Effector memory CD4-positive, alpha-beta T cell (primary cell): ENCODE measurements around the gene MAPK12.

Source experiments
- DNase-seq, 3 donors: peaks; one replicate each; pipeline ENCODE4 v3.0.0-alpha.2; 2020
- H3K27ac ChIP-seq: 2 replicates; pipeline ENCODE4 v1.7.0; 2013; ENCODE audit warnings: mild to moderate bottlenecking, low read length, moderate library complexity; ENCODE audit not compliant: insufficient read depth, poor library complexity, severe bottlenecking
- H3K27me3 ChIP-seq: replicated peaks from 2 replicates; pipeline ENCODE4 v1.7.0; 2013; ENCODE audit warnings: mild to moderate bottlenecking, low read length; ENCODE audit not compliant: insufficient read depth, control insufficient read depth, poor library complexity, severe bottlenecking
- H3K36me3 ChIP-seq: 2 replicates; pipeline ENCODE4 v1.7.0; 2013; ENCODE audit warnings: mild to moderate bottlenecking, low read length, moderate library complexity; ENCODE audit not compliant: control insufficient read depth, insufficient read depth
- H3K4me1 ChIP-seq: 2 replicates; pipeline ENCODE4 v1.7.0; 2013; ENCODE audit warnings: low read length, mild to moderate bottlenecking; ENCODE audit not compliant: control insufficient read depth, insufficient read depth, poor library complexity, severe bottlenecking
- H3K4me3 ChIP-seq: 2 replicates; pipeline ENCODE4 v1.7.0; 2013; ENCODE audit warnings: low read length, low read depth, mild to moderate bottlenecking; ENCODE audit not compliant: insufficient read depth, poor library complexity, severe bottlenecking
- H3K9me3 ChIP-seq: 2 replicates; pipeline ENCODE4 v1.7.0; 2013; ENCODE audit warnings: mild to moderate bottlenecking, low read length, moderate library complexity; ENCODE audit not compliant: control insufficient read depth

Gene MAPK12

DNA sequence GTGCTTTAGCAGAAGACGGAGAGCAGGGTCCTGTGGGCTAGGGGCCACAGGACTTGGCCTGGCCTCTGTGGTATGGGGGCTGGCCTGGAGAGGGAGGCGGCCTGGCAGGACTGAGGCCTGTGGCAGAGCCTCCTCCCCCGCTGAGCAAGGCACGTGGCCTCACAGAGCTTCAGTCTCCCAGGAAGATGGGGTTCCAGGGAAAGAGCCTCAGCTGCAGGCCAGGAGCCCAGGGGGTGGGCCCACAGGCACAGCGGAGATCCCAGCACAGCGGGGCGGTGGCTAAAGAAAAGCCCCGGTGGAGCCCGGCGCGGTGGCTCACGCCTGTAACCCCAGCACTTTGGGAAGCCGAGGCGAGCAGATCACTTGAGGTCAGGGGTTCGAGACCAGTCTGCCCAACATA lies 2.2 kb downstream of the MAPK12 start:
- Histone ChIP-seq H3K4me1 (no peaks in the 10 kb centered on the region), H3K27ac (no peak overlapping the region), H3K27me3 (peaks cover 17% of the 10 kb centered on the region), H3K36me3 (no peaks in the 10 kb centered on the region), H3K9me3 (no peaks in the 10 kb centered on the region), H3K4me3 (no peak overlapping the region)
- DNase-seq = no peak

DNA sequence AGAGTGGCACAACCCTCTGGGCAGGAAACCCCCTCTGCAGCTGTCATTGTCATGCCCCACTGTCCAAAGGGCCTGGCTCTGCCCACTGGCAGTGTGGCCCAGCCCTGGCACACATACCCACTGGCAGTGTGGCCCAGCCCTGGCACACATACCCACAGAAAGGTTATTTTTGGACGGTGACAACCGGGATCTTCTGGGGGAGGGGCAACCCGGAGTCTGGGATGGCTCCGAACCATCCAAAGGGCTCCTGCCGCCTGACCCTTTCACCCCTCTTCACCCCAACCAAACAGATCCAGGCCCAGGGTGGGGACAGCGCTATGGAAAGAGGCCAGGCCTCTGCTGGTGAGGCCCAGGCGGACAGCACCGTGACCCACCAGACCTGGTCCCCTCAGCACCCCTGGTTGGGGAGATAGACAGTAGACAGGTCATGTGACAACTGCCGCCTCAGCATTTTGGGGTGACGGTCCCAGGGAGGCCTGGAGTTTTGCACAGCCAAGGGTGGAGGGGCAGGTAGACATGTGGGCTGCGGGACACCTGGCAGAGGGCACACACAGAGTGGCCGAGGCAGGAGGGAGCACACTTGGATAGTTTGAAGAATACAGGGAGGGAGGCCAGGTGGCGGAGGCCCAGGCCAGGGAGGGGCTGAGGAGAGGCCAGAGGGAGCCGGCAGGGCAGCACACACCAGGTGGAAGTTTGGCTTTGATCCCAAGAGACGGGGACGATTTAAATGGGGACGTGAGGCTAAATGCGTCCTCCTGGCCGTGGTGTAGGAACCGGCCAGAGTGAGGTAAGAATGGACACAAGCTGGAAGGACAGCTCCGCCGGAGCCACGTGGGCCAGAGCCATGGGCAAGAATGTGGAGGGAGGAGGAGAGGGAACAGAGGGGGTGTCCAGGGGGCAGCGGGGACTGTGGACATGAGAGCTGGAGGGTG lies 2.9 kb downstream of the MAPK12 start:
- no peaks in the 10 kb centered on the region for H3K9me3 ChIP-seq
- H3K27me3 ChIP-seq = peaks cover 17% of the 10 kb centered on the region
- no peak overlapping the region for H3K27ac ChIP-seq
- H3K36me3 ChIP-seq = no peaks in the 10 kb centered on the region
- no peaks in the 10 kb centered on the region for H3K4me1 ChIP-seq
- H3K4me3 ChIP-seq = no peak overlapping the region
- no peak for DNase-seq

- DNase-seq = no peak
- Histone ChIP-seq H3K27me3 (peaks cover 8% of the 10 kb centered on the region), H3K9me3 (no peaks in the 10 kb centered on the region), H3K27ac (no peak overlapping the region), H3K4me1 (no peaks in the 10 kb centered on the region), H3K36me3 (no peaks in the 10 kb centered on the region), H3K4me3 (no peak overlapping the region)
These were observed 3.8 kb downstream of the MAPK12 start for GRCh38 chr22:50257451-50258360.

DNA sequence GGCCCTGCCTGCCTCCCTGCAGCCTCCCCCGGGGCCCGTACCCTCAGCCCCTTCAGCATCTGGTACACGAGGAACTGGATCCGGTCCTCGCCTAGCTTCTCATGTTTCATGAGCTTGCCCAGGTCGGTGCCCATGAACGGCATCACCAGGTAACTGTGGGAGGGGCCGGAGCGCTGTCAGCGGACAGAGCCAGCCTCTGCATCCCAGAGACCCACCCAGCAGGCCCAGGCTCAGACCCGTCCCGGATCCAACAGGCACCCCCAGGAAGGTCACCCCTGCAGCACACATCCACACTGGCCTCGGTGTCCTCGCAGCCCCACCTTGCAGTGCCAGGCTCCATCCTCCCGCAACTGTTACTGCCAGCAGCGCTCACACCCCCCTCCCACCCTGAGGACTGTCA lies 4.4 kb downstream of the MAPK12 start:
- DNase-seq = no peak
- H3K9me3 ChIP-seq = no peaks in the 10 kb centered on the region

DNA sequence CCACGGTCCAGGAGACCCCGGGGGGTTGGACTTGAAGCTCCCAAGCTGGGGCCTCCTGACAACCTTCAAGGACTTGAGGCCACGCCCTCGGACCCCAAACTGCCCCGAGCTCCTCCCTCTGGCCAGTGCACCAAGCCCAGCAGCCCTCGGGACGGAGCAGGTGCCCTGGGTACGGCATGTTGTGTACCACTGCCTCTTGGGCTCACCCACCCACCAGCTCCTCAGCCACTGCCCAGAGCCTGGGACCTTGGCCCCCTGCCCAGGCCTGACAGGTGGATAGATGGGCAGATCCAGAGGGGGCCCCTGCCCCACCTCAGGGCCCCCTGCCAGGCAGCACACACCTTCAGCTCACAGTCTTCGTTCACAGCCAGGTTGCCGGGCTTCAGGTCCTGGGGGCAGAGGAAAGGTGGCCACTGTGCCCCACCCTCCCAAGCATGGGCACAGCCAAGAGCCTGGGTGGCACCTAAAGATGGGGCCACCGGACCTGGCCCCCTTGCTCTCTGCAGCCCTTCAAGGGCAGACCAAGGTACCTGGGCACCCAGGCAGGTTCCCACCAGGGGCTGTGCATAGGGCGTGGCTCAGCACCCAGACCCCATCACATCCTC lies 5.1 kb downstream of the MAPK12 start:
- H3K36me3 ChIP-seq = no peaks in the 10 kb centered on the region
- no peak overlapping the region for H3K27ac ChIP-seq
- no peaks in the 10 kb centered on the region for H3K9me3 ChIP-seq
- H3K4me3 ChIP-seq = no peak overlapping the region
- no peaks in the 10 kb centered on the region for H3K27me3 ChIP-seq
- no peaks in the 10 kb centered on the region for H3K4me1 ChIP-seq
- DNase-seq = no peak

More for the DNA sequence above, 4.4 kb downstream of the MAPK12 start:
- no peak overlapping the region for H3K4me3 ChIP-seq
- H3K4me1 ChIP-seq = no peaks in the 10 kb centered on the region
- H3K36me3 ChIP-seq = no peaks in the 10 kb centered on the region
- no peak overlapping the region for H3K27ac ChIP-seq
- peaks cover under 1% of the 10 kb centered on the region for H3K27me3 ChIP-seq

GRCh38 chr22:50255607-50256006 lies 5.9 kb downstream of the MAPK12 start:
- no peak overlapping the region for H3K27ac ChIP-seq
- H3K4me3 ChIP-seq = no peak overlapping the region
- H3K27me3 ChIP-seq = no peaks in the 10 kb centered on the region
- DNase-seq = no peak
- peaks cover under 1% of the 10 kb centered on the region for H3K4me1 ChIP-seq
- H3K36me3 ChIP-seq = no peaks in the 10 kb centered on the region
- H3K9me3 ChIP-seq = no peaks in the 10 kb centered on the region

- Histone ChIP-seq H3K36me3 (no peaks in the 10 kb centered on the region), H3K9me3 (no peaks in the 10 kb centered on the region)
These were observed 6.4 kb downstream of the MAPK12 start for GRCh38 chr22:50255099-50255498.

GRCh38 chr22:50253941-50254340 lies 7.5 kb downstream of the MAPK12 start:
- Histone ChIP-seq H3K4me3 (no peak overlapping the region), H3K36me3 (no peaks in the 10 kb centered on the region), H3K4me1 (peaks cover 15% of the 10 kb centered on the region), H3K9me3 (no peaks in the 10 kb centered on the region), H3K27me3 (no peaks in the 10 kb centered on the region), H3K27ac (no peak overlapping the region)
- no peak for DNase-seq

More at GRCh38 chr22:50255099-50255498, 6.4 kb downstream of the MAPK12 start:
- Histone ChIP-seq H3K27me3 (no peaks in the 10 kb centered on the region), H3K4me3 (no peak overlapping the region), H3K27ac (no peak overlapping the region), H3K4me1 (peaks cover 5% of the 10 kb centered on the region)
- DNase-seq = no peak

DNA sequence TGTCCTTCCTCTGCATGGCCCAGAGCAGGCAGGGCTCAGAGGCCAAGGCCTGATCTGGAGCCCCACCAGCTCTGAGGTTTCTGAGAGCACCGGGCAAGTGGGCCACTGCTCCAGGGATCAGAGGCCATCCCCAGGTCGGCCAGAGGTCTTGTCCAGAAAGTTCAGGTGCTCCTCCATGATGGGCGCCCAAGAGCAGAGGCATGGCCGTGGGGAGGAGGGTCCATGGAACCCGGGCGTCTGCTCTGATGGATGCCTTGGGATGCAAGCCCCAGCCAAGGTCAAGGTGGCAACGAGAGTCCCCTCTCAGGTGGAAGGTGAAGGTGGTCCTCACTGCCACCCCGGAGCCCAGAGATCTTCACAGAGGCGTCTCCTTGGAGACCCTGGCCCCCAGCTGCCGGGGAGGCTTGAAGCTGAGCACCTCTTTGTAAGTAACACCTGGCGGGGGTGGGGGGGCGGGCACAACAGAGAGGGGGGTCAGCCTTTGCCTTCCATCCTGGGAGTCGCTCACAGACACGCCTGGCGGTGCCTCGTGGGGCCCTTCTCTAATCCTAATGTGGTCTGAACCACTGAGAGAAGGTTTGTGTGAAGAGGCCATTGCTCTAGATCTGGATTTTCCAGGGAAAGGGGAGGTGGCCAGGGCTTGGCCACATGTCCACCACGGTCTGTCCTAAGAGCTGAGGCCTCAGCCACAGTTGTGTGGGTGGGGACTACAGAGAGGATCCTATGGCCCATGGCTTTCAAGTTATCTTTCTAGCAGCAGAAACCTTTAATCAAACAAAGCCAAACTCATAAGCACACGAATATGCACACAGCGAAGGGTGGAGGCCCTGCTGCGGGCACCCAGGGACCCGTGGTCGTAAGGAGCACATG lies 8.2 kb downstream of the MAPK12 start:
- Histone ChIP-seq H3K4me1 (peaks cover 17% of the 10 kb centered on the region), H3K4me3 (no peak overlapping the region), H3K9me3 (no peaks in the 10 kb centered on the region), H3K36me3 (no peaks in the 10 kb centered on the region), H3K27ac (no peak overlapping the region), H3K27me3 (no peaks in the 10 kb centered on the region)
- no peak for DNase-seq
